ENCODE results near the gene PIN4. TPM values are rescaled to one million over a fixed set of nuclear protein-coding genes. Genes with fewer than 3 reads are reported as not detected.
A peak's percentile ranks its signal among the peaks of the same experiment; 100 is the strongest.

Gene PIN4
- total and polyA plus RNA-seq, 2 experiments from 2014 or later = 16.3 to 39.4 TPM

- WGBS (ENCODE audit: low lambda C conversion rate, missing lambda C conversion rate) = 69% methylated on average over 1 of the region's 1 CpG
- no peak for DNase-seq (ENCODE audit: low spot score)
- Histone ChIP-seq H3K36me3 (replicated peaks; ENCODE audit: insufficient read depth, low read depth) (no peaks in the 10 kb centered on the region), H4K20me1 (ENCODE audit: insufficient read depth, poor library complexity, severe bottlenecking) (no peaks in the 10 kb centered on the region), H3K79me2 (peaks cover 13% of the 10 kb centered on the region), H3K9me2 (replicated peaks; ENCODE audit: insufficient read depth) (no peaks in the 10 kb centered on the region), H3K4me3 (no peak overlapping the region), H3K27ac (peak overlapping the region; percentile 85), H3K4me1 (ENCODE audit: insufficient read depth) (peaks cover 4% of the 10 kb centered on the region), H3K27me3 (no peaks in the 10 kb centered on the region), H2AFZ (peak overlapping the region; percentile 66), H3K9me3 (ENCODE audit: low read depth) (no peaks in the 10 kb centered on the region), H3K4me2 (peak overlapping the region; percentile 71)
- TF ChIP-seq CTCF (IDR thresholded peaks at IDR 0.05; ENCODE audit: poor library complexity) = no peak
- TF ChIP-seq EZH2phosphoT487 (IDR thresholded peaks at IDR 0.05; ENCODE audit: low read depth, severe bottlenecking, unreplicated experiment) = no peak
- TF ChIP-seq EZH2 (IDR thresholded peaks at IDR 0.05; ENCODE audit: borderline replicate concordance) = no peak
Measured at GRCh38 chrX:72180539-72180938, 1.0 kb upstream of the PIN4 start.

GRCh38 chrX:72182924-72183323 is 1.4 kb downstream of the PIN4 start:
- Histone ChIP-seq H3K27ac (no peak overlapping the region), H4K20me1 (ENCODE audit: insufficient read depth, poor library complexity, severe bottlenecking) (no peaks in the 10 kb centered on the region), H3K79me2 (peaks cover 13% of the 10 kb centered on the region), H3K4me1 (ENCODE audit: insufficient read depth) (peaks cover 4% of the 10 kb centered on the region), H3K27me3 (no peaks in the 10 kb centered on the region), H3K9me2 (replicated peaks; ENCODE audit: insufficient read depth) (no peaks in the 10 kb centered on the region), H3K36me3 (replicated peaks; ENCODE audit: insufficient read depth, low read depth) (no peaks in the 10 kb centered on the region), H2AFZ (no peak overlapping the region), H3K4me3 (no peak overlapping the region), H3K9me3 (ENCODE audit: low read depth) (no peaks in the 10 kb centered on the region), H3K4me2 (peak overlapping the region; percentile 75)
- DNase-seq (ENCODE audit: low spot score) = no peak
- TF ChIP-seq CTCF (IDR thresholded peaks at IDR 0.05; ENCODE audit: poor library complexity) (no peak), EZH2 (IDR thresholded peaks at IDR 0.05; ENCODE audit: borderline replicate concordance) (no peak), EZH2phosphoT487 (IDR thresholded peaks at IDR 0.05; ENCODE audit: low read depth, severe bottlenecking, unreplicated experiment) (no peak)
- WGBS (ENCODE audit: low lambda C conversion rate, missing lambda C conversion rate) = 82% methylated on average over 2 of the region's 2 CpGs

- H2AFZ ChIP-seq = no peak overlapping the region
- no peak overlapping the region for H3K4me3 ChIP-seq
- H3K9me3 ChIP-seq (ENCODE audit: low read depth) = no peaks in the 10 kb centered on the region
- no peak for DNase-seq (ENCODE audit: low spot score)
- no peaks in the 10 kb centered on the region for H3K27me3 ChIP-seq
- no peak overlapping the region for H3K27ac ChIP-seq
- 73% methylated on average over 7 of the region's 7 CpGs for whole genome bisulfite sequencing (ENCODE audit: low lambda C conversion rate, missing lambda C conversion rate)
- H3K36me3 ChIP-seq (replicated peaks; ENCODE audit: insufficient read depth, low read depth) = no peaks in the 10 kb centered on the region
- H3K4me1 ChIP-seq (ENCODE audit: insufficient read depth) = no peaks in the 10 kb centered on the region
- H3K9me2 ChIP-seq (replicated peaks; ENCODE audit: insufficient read depth) = no peaks in the 10 kb centered on the region
- TF ChIP-seq EZH2phosphoT487 (IDR thresholded peaks at IDR 0.05; ENCODE audit: low read depth, severe bottlenecking, unreplicated experiment) (no peak), CTCF (IDR thresholded peaks at IDR 0.05; ENCODE audit: poor library complexity) (no peak), EZH2 (IDR thresholded peaks at IDR 0.05; ENCODE audit: borderline replicate concordance) (no peak)
- H4K20me1 ChIP-seq (ENCODE audit: insufficient read depth, poor library complexity, severe bottlenecking) = no peaks in the 10 kb centered on the region
- H3K4me2 ChIP-seq = no peak overlapping the region
- no peaks in the 10 kb centered on the region for H3K79me2 ChIP-seq
Measured at GRCh38 chrX:72201836-72202536, 20.4 kb downstream of the PIN4 start.
